Measurements from ENCODE around the gene NR2F1.

Gene NR2F1

DNA sequence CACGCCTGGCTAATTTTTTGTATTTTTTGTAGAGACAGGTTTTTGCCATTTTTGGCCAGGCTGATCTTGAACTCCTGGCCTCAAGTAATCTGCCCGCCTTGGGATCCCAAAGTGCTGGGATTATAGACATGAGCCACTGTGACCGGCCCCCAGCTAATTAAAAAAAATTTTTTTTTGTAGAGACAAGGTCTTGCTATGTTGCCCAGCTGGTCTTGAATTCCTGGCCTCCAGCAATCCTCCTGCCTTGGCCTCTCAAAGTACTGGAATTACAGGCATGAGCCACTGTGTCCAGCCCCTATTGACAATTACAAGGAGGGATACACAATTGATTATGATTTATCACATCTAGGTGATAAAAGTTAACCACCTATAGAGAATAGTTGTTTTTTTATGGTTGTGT, 59.5 kb downstream of the NR2F1 start:
- Histone ChIP-seq H3K4me1 (ENCODE audit: insufficient read depth, insufficient read length) (no peaks in the 10 kb centered on the region), H3K27me3 (ENCODE audit: insufficient read depth, insufficient read length) (no peaks in the 10 kb centered on the region), H3K9ac (ENCODE audit: insufficient read length, low read depth) (no peak overlapping the region), H3K36me3 (ENCODE audit: insufficient read depth, insufficient read length, low read length) (no peaks in the 10 kb centered on the region), H3K4me3 (ENCODE audit: insufficient read length, low read depth) (no peak overlapping the region), H3K9me3 (ENCODE audit: insufficient read depth, low read length) (no peaks in the 10 kb centered on the region)
- TF ChIP-seq YY1 (IDR thresholded peaks at IDR 0.05; ENCODE audit: insufficient read depth, insufficient read length) (no peak), SUZ12 (IDR thresholded peaks at IDR 0.05; ENCODE audit: extremely low read depth, insufficient read depth, insufficient read length) (no peak), ZNF274 (IDR thresholded peaks at IDR 0.05; ENCODE audit: low read depth, low read length) (no peak)
- no peak for DNase-seq (ENCODE audit: low read depth, low spot score)
